Upper lobe of left lung (tissue), 6 donors: Measurements from ENCODE around the gene FAM98A. TPM values are rescaled to one million over a fixed set of nuclear protein-coding genes. Genes with fewer than 3 reads are reported as not detected.

ENCODE experiments used
- ATAC-seq, 2 donors: fragments of 200-7000 bp; cut with Tn5 transposase; one replicate each; pipeline ENCODE4 v1.9.1; 2022; ENCODE audit warnings: mild to moderate bottlenecking in 2 of 2, moderate library complexity in 2 of 2; ENCODE audit not compliant: low FRiP score in 2 of 2
- DNase-seq, 2 donors: peaks; one replicate each; pipeline ENCODE4 v3.0.0-alpha.2; 2019 to 2020
- H3K27ac ChIP-seq, 4 donors: fragments of 200-600 bp; sonication (generic); one replicate each; pipeline ENCODE4 v1.5.1; 2016 to 2019
- H3K27me3 ChIP-seq, 4 donors: fragments of 200-600 bp; sonication (generic); one replicate each; pipeline ENCODE4 v1.5.1; 2017 to 2019
- H3K36me3 ChIP-seq, 4 donors: fragments of 200-600 bp; sonication (generic); one replicate each; pipeline ENCODE4 v1.5.1; 2016 to 2019
- H3K4me1 ChIP-seq, 4 donors: fragments of 200-600 bp; sonication (generic); one replicate each; pipeline ENCODE4 v1.5.1; 2018 to 2019
- H3K4me3 ChIP-seq, 4 donors: fragments of 200-600 bp; sonication (generic); one replicate each; pipeline ENCODE4 v1.5.1; 2017 to 2019; ENCODE audit warnings: mild to moderate bottlenecking in 2 of 4, moderate library complexity in 1 of 4
- H3K9me3 ChIP-seq, 4 donors: fragments of 200-600 bp; sonication (generic); one replicate each; pipeline ENCODE4 v1.5.1; 2018 to 2019
- CTCF ChIP-seq, 6 experiments: fragments of 450-650 bp in 4 of 6; fragments of 200-600 bp in 2 of 6; sonication (generic) in 2 of 6; IDR thresholded peaks; one replicate each; pipeline ENCODE4 v1.5.1; 2016 to 2019; ENCODE audit warnings: antibody characterized with exemption in 6 of 6
- EP300 ChIP-seq, 4 donors: sonication (generic); formaldehyde crosslinking; IDR thresholded peaks; one replicate each; pipeline ENCODE4 v1.5.1; 2017; ENCODE audit warnings: antibody characterized with exemption in 4 of 4, control low read depth in 2 of 4
- POLR2A ChIP-seq, 4 donors: fragments of 450-650 bp; IDR thresholded peaks; one replicate each; pipeline ENCODE4 v1.5.1; 2016 to 2017; ENCODE audit warnings: antibody characterized with exemption in 4 of 4, mild to moderate bottlenecking in 2 of 4
- POLR2AphosphoS5 ChIP-seq, 2 donors: sonication (generic); formaldehyde crosslinking; IDR thresholded peaks; one replicate each; pipeline ENCODE4 v1.5.1; 2017; ENCODE audit warnings: antibody characterized with exemption in 2 of 2
- WGBS, 2 donors: methylation state at CpG; one replicate each; pipeline ENCODE4 v1.1.5; 2017 to 2018; 5-methylcytosine and 5-hydroxymethylcytosine counted together
- total RNA-seq, 6 donors: library from RNA; depleted of rRNA in 4 of 6; stranded (reverse); fragments of >200 nt in 4 of 6; gene quantifications; one replicate each; pipeline versions ENCODE4 v1.1.0 to v1.2.1, GENCODE V29; 2016 to 2021
- donor health status: DM: no; HTN: no; CAD: no; lungs with moderate emphysema.
- donor health status: DM: no; HTN: yes; CAD: no; lungs with severe emphysema.

Gene FAM98A
- total RNA-seq: 10 to 100 TPM in 5 of 6 donors, 1 to 10 TPM in 1; 9.0 to 66.3 (median 26.4) TPM

GRCh38 chr2:33599175-33599942 lies at the start of gene FAM98A:
TSS of gene FAM98A (minus strand) at chr2:33599299. CDS start at chr2:33599221, 78 bp downstream.
- ATAC-seq (peak; percentile 99), DNase-seq (peak; percentile 98 to 99)
- Histone ChIP-seq H3K4me1 (peaks cover 10 to 26% (median 15%) of the 10 kb centered on the region in 4 donors), H3K9me3 (no peaks in the 10 kb centered on the region), H3K4me3 (peak within 1 kb of the TSS; percentile 75 to 99 (median 90)), H3K27ac (peak within 1 kb of the TSS; percentile 84 to 89 (median 86)), H3K27me3 (no peaks in the 10 kb centered on the region), H3K36me3 (peaks cover 0 to 7% (median 0%) of the 10 kb centered on the region in 4 donors)
- 0 to 1% methylated on average over 25 to 56 of the region's 56 CpGs for WGBS, 2 donors
- TF ChIP-seq POLR2AphosphoS5 (IDR thresholded peaks at IDR 0.05): peak in 1 of 2 donors; percentile 69
- TF ChIP-seq POLR2A (IDR thresholded peaks at IDR 0.05): peak in 3 of 4 donors; percentile 44 to 70 (median 56)
- peak in 3 of 6 experiments; percentile 29 to 43 (median 30) for TF ChIP-seq CTCF (IDR thresholded peaks at IDR 0.05)
- TF ChIP-seq EP300 (IDR thresholded peaks at IDR 0.05): no peak

GRCh38 chr2:33645861-33646260 lies 46.8 kb upstream of the FAM98A start:
- H3K36me3 ChIP-seq: no peaks in the 10 kb centered on the region
- 63 to 82% methylated on average over 1 of the region's 1 CpG for WGBS, 2 donors
- no peak for DNase-seq
- no peak for TF ChIP-seq POLR2A (IDR thresholded peaks at IDR 0.05)
- TF ChIP-seq CTCF (IDR thresholded peaks at IDR 0.05): no peak
- TF ChIP-seq POLR2AphosphoS5 (IDR thresholded peaks at IDR 0.05): no peak
- TF ChIP-seq EP300 (IDR thresholded peaks at IDR 0.05): no peak
- H3K4me1 ChIP-seq: no peaks in the 10 kb centered on the region
- no peak overlapping the region for H3K4me3 ChIP-seq
- H3K27me3 ChIP-seq: no peaks in the 10 kb centered on the region
- no peak for ATAC-seq
- peaks cover 0 to 5% (median 1%) of the 10 kb centered on the region in 4 donors for H3K9me3 ChIP-seq
- H3K27ac ChIP-seq: no peak overlapping the region

- no peaks in the 10 kb centered on the region for H3K36me3 ChIP-seq
- H3K9me3 ChIP-seq: peaks cover 0 to 5% (median 1%) of the 10 kb centered on the region in 4 donors
- H3K4me3 ChIP-seq: no peak overlapping the region
- no peak for TF ChIP-seq CTCF (IDR thresholded peaks at IDR 0.05)
- no peak for TF ChIP-seq POLR2AphosphoS5 (IDR thresholded peaks at IDR 0.05)
- TF ChIP-seq EP300 (IDR thresholded peaks at IDR 0.05): no peak
- no peak for TF ChIP-seq POLR2A (IDR thresholded peaks at IDR 0.05)
- ATAC-seq: no peak
- no peaks in the 10 kb centered on the region for H3K4me1 ChIP-seq
- DNase-seq: no peak
- no peaks in the 10 kb centered on the region for H3K27me3 ChIP-seq
- H3K27ac ChIP-seq: no peak overlapping the region
- 94 to 95% methylated on average over 2 of the region's 2 CpGs for WGBS, 2 donors
Measured at GRCh38 chr2:33644215-33644614, 45.1 kb upstream of the FAM98A start.

GRCh38 chr2:33636001-33636400 lies 36.9 kb upstream of the FAM98A start:
- Histone ChIP-seq H3K27me3 (no peaks in the 10 kb centered on the region), H3K36me3 (no peaks in the 10 kb centered on the region), H3K4me1 (no peaks in the 10 kb centered on the region), H3K27ac (no peak overlapping the region), H3K4me3 (no peak overlapping the region), H3K9me3 (no peaks in the 10 kb centered on the region)
- TF ChIP-seq POLR2AphosphoS5 (IDR thresholded peaks at IDR 0.05) (no peak), CTCF (IDR thresholded peaks at IDR 0.05) (no peak), EP300 (IDR thresholded peaks at IDR 0.05) (no peak), POLR2A (IDR thresholded peaks at IDR 0.05) (no peak)
- DNase-seq: no peak
- ATAC-seq: no peak
- 37 to 38% methylated on average over 1 of the region's 1 CpG for WGBS, 2 donors
